ENCODE measurements around the gene ETDC. TPM values are rescaled to one million over a fixed set of nuclear protein-coding genes. Genes with fewer than 3 reads are reported as not detected.

Gene ETDC
- total RNA-seq, 1 donor from 2014 or later = not detected

DNA sequence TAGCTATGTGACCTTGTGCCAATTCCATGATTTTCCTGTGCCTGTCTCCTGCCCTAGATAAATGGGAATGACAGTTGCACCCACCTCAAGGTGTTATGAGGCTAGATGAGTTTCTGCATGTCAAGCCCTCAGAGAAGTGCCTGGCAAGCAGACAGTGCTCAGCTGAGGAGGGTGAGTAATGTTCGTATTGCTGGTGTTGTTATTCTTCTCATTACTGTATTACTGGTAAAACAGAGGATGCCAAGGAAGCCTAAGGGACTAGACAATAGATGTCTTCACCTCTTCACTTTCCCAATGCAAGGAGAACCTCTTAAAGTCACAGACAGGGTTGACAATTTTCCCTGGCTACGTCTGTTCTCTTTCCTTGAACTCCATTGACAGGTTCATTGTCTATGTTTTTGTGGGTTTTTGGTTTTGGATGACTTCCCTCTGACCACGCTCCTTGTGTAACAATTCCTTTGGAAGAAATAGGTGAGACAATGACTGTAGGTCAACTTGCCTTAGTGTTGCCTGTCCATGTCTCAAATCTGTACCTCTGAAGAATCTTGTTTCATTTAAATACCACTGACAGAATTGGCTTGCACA lies 19.2 kb downstream of the ETDC start:
- TF ChIP-seq, protein P1, sequence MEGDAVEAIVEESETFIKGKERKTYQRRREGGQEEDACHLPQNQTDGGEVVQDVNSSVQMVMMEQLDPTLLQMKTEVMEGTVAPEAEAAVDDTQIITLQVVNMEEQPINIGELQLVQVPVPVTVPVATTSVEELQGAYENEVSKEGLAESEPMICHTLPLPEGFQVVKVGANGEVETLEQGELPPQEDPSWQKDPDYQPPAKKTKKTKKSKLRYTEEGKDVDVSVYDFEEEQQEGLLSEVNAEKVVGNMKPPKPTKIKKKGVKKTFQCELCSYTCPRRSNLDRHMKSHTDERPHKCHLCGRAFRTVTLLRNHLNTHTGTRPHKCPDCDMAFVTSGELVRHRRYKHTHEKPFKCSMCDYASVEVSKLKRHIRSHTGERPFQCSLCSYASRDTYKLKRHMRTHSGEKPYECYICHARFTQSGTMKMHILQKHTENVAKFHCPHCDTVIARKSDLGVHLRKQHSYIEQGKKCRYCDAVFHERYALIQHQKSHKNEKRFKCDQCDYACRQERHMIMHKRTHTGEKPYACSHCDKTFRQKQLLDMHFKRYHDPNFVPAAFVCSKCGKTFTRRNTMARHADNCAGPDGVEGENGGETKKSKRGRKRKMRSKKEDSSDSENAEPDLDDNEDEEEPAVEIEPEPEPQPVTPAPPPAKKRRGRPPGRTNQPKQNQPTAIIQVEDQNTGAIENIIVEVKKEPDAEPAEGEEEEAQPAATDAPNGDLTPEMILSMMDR (IDR thresholded peaks at IDR 0.05) = no peak
- Histone ChIP-seq H3K36me3 (no peaks in the 10 kb centered on the region), H3K9me3 (no peaks in the 10 kb centered on the region), H3K27ac (no peak overlapping the region), H3K27me3 (no peaks in the 10 kb centered on the region), H3K4me3 (no peak overlapping the region), H3K4me1 (no peaks in the 10 kb centered on the region)
- no peak for DNase-seq (ENCODE audit: low spot score in 2 of 2)
- intact Hi-C loops (cut with DNase I) = no loop called here

DNA sequence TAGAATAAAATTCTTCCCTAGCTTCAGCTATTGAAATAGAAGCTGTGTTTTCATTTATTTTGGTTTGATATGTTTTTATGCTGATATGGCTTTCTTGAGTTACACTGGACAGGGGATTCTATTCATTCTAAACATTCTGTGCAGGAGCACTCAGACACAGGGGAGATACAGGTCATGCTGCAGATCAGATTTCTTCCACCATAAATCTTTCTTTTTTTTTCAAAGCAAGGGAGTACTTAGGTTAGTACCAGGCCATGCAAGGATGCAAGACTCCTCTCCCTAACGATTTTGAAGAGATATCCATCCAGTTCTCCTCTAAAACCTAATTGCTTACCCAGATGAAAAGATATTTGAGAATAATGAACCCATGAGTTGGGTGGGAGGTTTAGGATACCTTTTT lies 21.4 kb downstream of the ETDC start:
- no peak for DNase-seq (ENCODE audit: low spot score in 2 of 2)
- no peaks in the 10 kb centered on the region for H3K36me3 ChIP-seq
- H3K27ac ChIP-seq = no peak overlapping the region
- H3K9me3 ChIP-seq = no peaks in the 10 kb centered on the region
- H3K27me3 ChIP-seq = no peaks in the 10 kb centered on the region
- intact Hi-C loops (cut with DNase I) = no loop called here
- no peak overlapping the region for H3K4me3 ChIP-seq
- TF ChIP-seq, protein P1 (IDR thresholded peaks at IDR 0.05) = no peak
- H3K4me1 ChIP-seq = no peaks in the 10 kb centered on the region

DNA sequence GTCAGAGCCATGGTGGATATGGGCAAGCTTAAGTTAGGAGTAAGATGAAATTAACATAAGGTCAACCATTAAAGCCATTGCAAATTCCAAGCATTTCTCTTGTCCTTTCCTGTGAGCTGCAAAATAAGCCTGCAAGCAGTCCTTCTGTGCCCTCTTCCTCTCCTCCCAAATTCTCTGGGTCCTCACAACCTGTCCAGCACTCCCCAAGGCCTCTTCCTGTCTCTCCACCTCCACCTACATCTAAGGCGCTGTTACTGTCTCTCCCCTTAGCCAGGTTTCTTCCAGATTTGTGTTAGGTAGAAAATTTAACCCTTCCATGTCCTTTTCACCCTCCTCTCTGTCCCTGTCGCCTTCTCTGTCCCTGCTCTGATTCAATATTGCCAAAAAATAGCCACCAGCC lies 22.2 kb downstream of the ETDC start:
- Histone ChIP-seq H3K36me3 (no peaks in the 10 kb centered on the region), H3K27ac (no peak overlapping the region), H3K4me3 (no peak overlapping the region), H3K9me3 (no peaks in the 10 kb centered on the region), H3K4me1 (no peaks in the 10 kb centered on the region), H3K27me3 (no peaks in the 10 kb centered on the region)
- intact Hi-C loops (cut with DNase I) = no loop called here
- TF ChIP-seq, protein P1 (IDR thresholded peaks at IDR 0.05) = no peak
- DNase-seq (ENCODE audit: low spot score in 2 of 2) = no peak

DNA sequence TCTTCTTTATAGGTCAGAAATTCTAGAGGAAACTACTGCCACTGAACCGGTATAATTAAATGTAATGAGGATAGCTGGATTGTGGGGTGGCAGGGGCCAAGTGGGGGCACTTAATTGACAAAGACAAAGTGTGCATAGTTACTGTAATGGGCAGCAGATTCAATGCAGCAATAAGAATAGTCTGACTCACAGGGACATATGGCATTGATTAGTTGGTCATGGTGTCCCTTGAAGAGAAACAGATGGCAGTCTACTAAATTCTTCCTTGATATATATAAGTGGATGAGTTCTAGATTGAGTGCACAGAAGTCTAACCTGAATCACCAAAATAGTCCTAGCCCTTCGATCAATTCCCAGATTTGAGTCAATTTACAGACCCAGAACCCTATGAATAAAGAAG lies 31.6 kb downstream of the ETDC start:
- intact Hi-C loops (cut with DNase I) = no loop called here
- Histone ChIP-seq H3K4me1 (no peaks in the 10 kb centered on the region), H3K9me3 (no peaks in the 10 kb centered on the region), H3K36me3 (no peaks in the 10 kb centered on the region), H3K27me3 (no peaks in the 10 kb centered on the region), H3K4me3 (peak overlapping the region; percentile 56 to 88), H3K27ac (no peak overlapping the region)
- DNase-seq (ENCODE audit: low spot score in 2 of 2) = no peak
- TF ChIP-seq, protein P1 (IDR thresholded peaks at IDR 0.05) = no peak

DNA sequence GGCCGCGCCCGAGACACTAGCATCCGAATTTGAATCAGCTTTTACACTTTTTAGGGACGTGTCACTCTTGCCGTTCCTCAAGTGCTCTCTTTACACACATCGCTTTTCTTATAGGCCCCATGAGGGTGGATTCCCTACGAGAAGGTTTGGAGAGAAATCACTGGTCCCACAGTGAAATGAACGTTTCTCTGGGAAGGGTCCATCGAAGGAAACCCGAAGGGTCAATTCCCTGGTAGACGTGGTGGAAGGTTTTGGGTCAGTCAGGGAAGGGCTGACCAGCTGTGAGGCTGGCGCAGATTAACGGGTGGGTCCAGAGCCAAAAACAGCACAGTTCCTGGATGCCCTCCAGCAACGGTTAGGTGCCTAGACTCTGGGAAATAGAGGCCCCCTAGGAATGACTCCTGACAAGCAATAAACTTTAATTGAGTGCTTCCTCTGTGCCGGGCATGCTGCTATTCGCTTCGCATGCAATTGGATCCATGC lies 35.9 kb downstream of the ETDC start:
- H3K4me3 ChIP-seq = peak overlapping the region; percentile 56 to 88
- TF ChIP-seq, protein P1 (IDR thresholded peaks at IDR 0.05) = no peak
- H3K27me3 ChIP-seq = no peaks in the 10 kb centered on the region
- H3K4me1 ChIP-seq = no peaks in the 10 kb centered on the region
- H3K27ac ChIP-seq = peak overlapping the region; percentile 87 to 90
- intact Hi-C loops (cut with DNase I) = no loop called here
- H3K36me3 ChIP-seq = peaks cover 5 to 6% of the 10 kb centered on the region in 2 donors
- peak in 1 of 2 donors; percentile 68 for DNase-seq (ENCODE audit: low spot score in 2 of 2)
- no peaks in the 10 kb centered on the region for H3K9me3 ChIP-seq

DNA sequence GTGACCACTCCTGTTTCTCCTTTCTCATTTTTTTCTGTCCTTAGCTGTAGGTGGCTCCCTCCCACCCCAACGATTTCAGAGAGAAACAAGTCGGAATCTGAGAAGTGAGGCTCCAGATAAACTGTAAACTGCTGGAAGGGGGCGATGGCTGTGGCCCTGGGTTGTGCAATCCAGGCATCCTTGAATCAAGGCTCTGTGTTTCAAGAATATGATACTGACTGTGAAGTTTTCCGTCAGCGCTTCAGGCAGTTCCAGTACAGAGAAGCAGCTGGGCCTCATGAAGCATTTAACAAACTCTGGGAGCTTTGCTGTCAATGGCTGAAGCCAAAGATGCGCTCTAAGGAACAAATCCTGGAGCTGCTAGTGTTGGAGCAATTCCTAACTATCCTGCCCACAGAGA lies 37.7 kb downstream of the ETDC start:
- H3K27ac ChIP-seq = no peak overlapping the region
- H3K27me3 ChIP-seq = no peaks in the 10 kb centered on the region
- no peaks in the 10 kb centered on the region for H3K4me1 ChIP-seq
- no peak for DNase-seq (ENCODE audit: low spot score in 2 of 2)
- no peak overlapping the region for H3K4me3 ChIP-seq
- no peaks in the 10 kb centered on the region for H3K9me3 ChIP-seq
- intact Hi-C loops (cut with DNase I) = no loop called here
- H3K36me3 ChIP-seq = peaks cover 6 to 10% of the 10 kb centered on the region in 2 donors
- TF ChIP-seq, protein P1 (IDR thresholded peaks at IDR 0.05) = no peak
